Neuron (in vitro differentiated cells): ENCODE measurements around the gene DPYD.

Experiments used
- H2AFZ ChIP-seq: one replicate; pipeline ENCODE4 v1.6.1; 2013; ENCODE audit warnings: low read depth, mild to moderate bottlenecking, inconsistent platforms, low read length, moderate library complexity
- H3K27me3 ChIP-seq: one replicate; pipeline ENCODE4 v1.6.1; 2013; ENCODE audit warnings: low read length; ENCODE audit not compliant: insufficient read depth
- H3K36me3 ChIP-seq: one replicate; pipeline ENCODE4 v1.6.1; 2013; ENCODE audit warnings: low read length; ENCODE audit not compliant: insufficient read depth
- H3K4me1 ChIP-seq: one replicate; pipeline ENCODE4 v1.6.1; 2013; ENCODE audit warnings: low read length; ENCODE audit not compliant: insufficient read depth
- H3K4me3 ChIP-seq: 2 replicates; pipeline ENCODE4 v1.5.1; 2013; ENCODE audit warnings: mild to moderate bottlenecking, low read length, moderate library complexity
- H3K9me3 ChIP-seq: one replicate; pipeline ENCODE4 v1.6.1; 2013; ENCODE audit warnings: low read length

DPYD gene

DNA sequence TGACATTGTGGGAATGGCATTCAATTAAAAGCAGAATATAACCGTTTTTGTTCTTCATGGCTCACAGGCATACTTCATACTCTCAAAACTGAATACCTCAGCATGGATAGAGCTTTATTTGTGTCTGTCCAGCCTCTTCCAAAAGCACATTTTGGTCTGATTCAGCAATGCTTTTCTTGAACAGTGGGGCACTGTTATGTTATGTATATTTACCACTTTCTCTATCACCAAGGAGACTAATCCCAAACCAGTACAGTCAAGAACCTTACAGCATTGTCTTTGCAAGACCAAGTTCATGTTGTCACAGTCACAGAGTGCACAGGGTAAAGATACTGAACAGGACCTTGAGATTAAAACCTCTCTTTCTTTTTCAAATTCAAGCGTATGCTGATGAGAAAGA lies 616.5 kb downstream of the DPYD start:
- Histone ChIP-seq H3K27me3 (no peaks in the 10 kb centered on the region), H3K36me3 (no peaks in the 10 kb centered on the region), H3K9me3 (no peaks in the 10 kb centered on the region), H3K4me1 (peaks cover 6% of the 10 kb centered on the region), H2AFZ (no peak overlapping the region), H3K4me3 (no peak overlapping the region)

DNA sequence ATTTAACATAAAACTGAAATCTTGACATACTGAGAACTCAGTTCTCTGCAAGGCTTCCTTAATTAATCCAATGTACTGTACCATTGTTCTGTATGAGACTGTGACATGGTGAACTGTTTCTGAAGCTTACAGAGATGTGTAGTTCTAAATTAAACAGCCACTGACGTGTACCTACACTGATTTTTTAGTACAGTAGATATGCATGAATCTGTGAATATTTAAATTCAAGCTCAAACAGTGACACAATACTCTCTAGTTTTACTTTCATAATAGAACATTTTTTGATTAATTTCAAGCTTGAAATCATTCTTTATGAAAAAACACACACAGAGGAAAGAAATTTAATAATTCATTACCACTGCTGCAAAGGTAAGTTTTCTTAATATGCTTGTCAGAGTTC lies 621.9 kb downstream of the DPYD start:
- H3K9me3 ChIP-seq = no peaks in the 10 kb centered on the region
- H3K27me3 ChIP-seq = no peaks in the 10 kb centered on the region
- no peak overlapping the region for H2AFZ ChIP-seq
- no peaks in the 10 kb centered on the region for H3K36me3 ChIP-seq
- no peaks in the 10 kb centered on the region for H3K4me1 ChIP-seq
- no peak overlapping the region for H3K4me3 ChIP-seq

DNA sequence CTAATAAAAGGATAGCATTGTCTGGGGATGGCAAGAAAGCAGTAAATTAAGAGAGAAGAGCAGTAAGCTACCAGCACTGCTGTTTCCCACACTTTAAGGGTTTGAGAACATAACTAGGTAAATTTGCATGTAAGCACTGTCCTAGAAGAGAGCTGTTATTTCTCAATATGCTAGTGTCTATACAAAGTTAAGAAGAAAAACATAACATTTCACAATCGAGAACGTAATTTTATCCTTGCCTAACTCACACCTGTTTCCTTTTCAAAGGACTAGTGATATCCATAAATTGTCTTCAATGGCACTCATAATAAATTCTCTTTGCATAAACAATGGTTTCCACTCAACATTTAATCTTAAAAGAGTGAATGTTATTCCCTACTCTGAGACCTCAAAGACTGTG lies 623.2 kb downstream of the DPYD start:
- Histone ChIP-seq H3K4me1 (no peaks in the 10 kb centered on the region), H2AFZ (no peak overlapping the region), H3K4me3 (no peak overlapping the region), H3K36me3 (no peaks in the 10 kb centered on the region), H3K27me3 (no peaks in the 10 kb centered on the region), H3K9me3 (no peaks in the 10 kb centered on the region)

DNA sequence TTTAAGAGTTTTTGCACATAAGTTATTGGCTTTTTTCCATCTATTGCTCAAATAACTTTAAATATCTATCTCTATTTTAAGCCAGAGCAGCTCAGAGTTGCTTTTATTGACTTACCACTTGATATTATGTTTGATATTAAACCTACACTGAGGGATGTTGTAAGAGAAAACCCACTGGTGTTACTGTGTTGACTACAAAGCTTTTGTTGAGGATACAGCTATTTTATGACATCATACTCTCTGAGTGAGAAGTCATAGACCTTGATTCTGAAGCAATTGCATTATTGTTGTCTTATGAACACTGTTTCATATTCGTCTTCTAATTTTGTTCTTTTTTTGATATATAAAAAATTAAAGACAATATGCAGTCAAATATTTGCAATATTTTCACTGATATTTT lies 638.9 kb downstream of the DPYD start:
- Histone ChIP-seq H3K36me3 (no peaks in the 10 kb centered on the region), H3K4me3 (no peak overlapping the region), H2AFZ (no peak overlapping the region), H3K27me3 (no peaks in the 10 kb centered on the region), H3K9me3 (no peaks in the 10 kb centered on the region), H3K4me1 (no peaks in the 10 kb centered on the region)

DNA sequence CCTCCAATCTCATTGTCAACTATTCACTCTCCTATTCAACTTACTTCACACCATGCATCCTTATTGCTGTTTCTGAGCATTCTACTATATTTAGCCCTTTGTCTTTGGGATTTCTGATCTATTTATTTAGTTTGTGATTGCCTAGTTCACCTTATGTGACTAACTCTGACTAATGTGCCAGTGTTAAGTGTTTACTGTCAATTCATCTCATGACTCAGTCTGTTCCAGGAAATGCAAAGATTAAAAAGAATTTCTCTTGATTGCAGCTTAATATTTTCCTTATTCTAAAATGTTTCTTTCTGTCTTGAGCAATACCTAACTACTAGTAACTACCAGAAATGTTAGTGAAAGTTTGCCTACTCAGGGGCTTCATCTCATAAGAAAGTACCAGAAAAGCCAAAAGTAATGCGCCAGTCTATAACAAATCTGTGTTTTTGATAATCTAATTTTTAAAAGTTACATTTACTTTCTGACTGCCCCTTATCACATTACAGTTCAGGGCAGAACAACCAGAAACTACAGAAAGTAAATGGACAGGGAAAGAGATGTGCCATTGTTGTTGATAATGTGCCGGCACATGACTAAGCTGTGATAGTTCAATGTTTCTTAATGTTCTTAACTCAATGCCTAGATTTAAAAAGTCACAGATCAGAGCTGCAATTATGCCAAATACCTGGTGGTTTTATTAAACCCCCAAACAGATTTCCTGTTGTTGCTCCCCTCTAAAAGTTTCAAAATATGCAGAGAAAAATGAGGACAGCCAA lies 642.8 kb downstream of the DPYD start:
- Histone ChIP-seq H3K36me3 (no peaks in the 10 kb centered on the region), H2AFZ (no peak overlapping the region), H3K9me3 (no peaks in the 10 kb centered on the region), H3K4me3 (no peak overlapping the region), H3K4me1 (no peaks in the 10 kb centered on the region), H3K27me3 (no peaks in the 10 kb centered on the region)

DNA sequence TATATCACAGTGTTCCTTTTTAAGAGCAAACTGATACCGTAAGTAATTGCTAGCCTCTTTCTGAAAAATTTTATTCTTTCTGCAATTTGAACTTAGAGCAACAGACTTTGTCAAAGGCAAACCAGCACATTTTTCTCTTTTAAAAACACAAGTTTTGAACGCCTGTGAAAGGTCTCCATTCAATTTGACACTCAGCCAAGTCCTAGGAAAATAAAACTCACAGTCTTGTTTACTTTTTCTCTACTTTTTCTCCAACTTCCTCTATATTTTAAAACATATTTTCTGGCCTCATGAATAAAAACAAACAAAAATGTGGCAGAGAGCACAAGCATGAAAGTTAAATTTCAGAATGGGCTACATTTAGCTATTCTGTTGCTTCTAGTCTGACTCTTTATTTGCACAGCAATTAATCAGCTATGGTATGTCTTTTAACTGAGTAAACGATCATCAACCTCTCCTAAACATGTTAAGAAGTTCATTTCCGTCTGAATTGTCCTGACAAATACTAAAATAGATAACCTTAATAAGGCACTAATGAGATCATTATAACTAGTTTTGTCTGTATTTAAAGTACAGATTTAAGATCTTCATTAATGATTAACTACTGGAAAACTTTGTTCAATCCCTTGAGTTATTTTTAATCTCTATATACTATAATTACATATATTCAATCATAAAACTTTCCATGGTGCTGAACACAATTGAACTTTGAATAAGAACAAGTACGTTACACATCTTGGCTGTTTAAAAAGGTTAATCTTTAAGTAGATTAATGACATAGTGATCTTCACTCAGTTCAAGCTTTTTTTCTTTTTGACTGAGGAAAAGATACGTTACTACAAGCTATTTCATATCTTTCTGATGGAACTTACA lies 648.7 kb downstream of the DPYD start:
- no peak overlapping the region for H2AFZ ChIP-seq
- H3K9me3 ChIP-seq = no peaks in the 10 kb centered on the region
- no peaks in the 10 kb centered on the region for H3K27me3 ChIP-seq
- H3K4me3 ChIP-seq = no peak overlapping the region
- H3K4me1 ChIP-seq = no peaks in the 10 kb centered on the region
- no peaks in the 10 kb centered on the region for H3K36me3 ChIP-seq

DNA sequence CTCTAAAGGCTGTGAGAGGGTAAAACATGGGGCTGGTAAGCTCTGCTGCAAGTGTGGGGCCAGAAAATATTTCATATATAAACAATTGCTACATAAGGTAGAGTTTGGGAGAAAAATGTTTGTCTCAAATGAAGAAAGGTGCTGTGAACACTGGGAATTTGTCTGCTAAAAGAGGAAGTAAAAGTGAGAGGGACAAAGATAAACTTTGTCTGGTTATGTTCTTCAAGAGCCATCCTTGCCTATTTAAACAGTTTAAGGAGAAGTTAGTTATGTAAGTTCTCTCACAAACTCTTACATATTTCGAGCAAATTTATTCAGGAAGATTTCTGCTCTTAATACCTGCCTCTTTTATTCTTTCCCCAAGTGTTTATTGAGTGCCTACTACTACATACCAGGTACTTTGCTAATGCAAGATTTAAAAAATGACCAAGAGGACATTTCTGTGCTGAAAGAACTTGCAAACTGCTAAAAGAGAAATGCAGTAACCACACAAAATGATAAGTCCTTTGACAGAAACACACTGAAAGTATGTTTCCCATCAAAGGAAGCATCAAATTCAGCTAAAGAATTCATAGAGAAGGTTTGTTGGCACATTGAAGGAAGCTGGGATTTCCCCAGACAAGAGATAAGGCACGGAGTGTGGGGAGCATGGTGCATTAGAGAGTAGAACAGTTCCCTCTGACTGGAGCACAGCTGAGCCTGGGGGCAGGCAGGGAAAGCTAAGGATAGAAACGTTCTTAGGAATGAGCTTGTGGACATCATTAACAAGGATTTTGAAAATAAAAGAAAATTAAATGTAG lies 650.1 kb downstream of the DPYD start:
- Histone ChIP-seq H2AFZ (no peak overlapping the region), H3K36me3 (no peaks in the 10 kb centered on the region), H3K27me3 (no peaks in the 10 kb centered on the region), H3K4me1 (no peaks in the 10 kb centered on the region), H3K9me3 (no peaks in the 10 kb centered on the region), H3K4me3 (no peak overlapping the region)

DNA sequence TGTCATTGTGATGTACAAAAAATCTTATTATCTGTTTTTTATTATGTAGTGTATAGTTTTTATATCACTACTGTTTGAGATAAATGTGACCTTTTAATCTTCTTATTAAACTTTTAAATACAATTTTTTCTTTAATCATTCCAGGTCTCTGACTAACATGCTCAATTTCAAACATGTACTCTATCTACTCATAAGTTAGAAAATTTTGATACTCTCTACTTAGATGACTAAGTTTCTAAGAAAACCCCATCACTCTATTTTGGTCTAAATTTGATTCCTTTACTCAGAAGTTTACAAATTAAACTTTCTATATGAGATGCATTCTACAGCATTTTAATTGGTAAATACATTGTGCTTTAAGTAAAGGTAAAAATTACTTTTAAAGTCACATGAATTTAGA lies 655.2 kb downstream of the DPYD start:
- Histone ChIP-seq H3K9me3 (no peaks in the 10 kb centered on the region), H2AFZ (no peak overlapping the region), H3K27me3 (no peaks in the 10 kb centered on the region), H3K36me3 (no peaks in the 10 kb centered on the region), H3K4me3 (no peak overlapping the region), H3K4me1 (no peaks in the 10 kb centered on the region)

DNA sequence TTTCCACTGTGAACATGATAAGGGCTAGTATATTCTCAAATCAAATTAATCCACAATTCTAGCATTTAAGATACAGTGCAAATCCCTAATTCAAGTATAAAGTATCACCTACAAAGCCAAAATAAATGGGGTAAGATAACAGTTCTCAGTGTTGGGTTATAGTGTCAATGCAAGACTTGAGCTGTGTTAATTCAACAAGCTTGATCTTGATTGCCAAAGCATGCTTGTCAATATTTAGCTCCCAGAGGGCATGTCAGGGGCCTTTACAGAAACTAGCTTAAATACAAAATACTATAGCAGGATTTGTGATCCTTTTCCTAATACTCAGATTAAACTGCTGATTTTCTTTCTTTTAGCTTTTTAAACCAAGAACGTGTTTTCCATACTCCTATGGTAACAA lies 658.0 kb downstream of the DPYD start:
- no peaks in the 10 kb centered on the region for H3K27me3 ChIP-seq
- no peaks in the 10 kb centered on the region for H3K9me3 ChIP-seq
- no peaks in the 10 kb centered on the region for H3K4me1 ChIP-seq
- H2AFZ ChIP-seq = no peak overlapping the region
- no peaks in the 10 kb centered on the region for H3K36me3 ChIP-seq
- no peak overlapping the region for H3K4me3 ChIP-seq

DNA sequence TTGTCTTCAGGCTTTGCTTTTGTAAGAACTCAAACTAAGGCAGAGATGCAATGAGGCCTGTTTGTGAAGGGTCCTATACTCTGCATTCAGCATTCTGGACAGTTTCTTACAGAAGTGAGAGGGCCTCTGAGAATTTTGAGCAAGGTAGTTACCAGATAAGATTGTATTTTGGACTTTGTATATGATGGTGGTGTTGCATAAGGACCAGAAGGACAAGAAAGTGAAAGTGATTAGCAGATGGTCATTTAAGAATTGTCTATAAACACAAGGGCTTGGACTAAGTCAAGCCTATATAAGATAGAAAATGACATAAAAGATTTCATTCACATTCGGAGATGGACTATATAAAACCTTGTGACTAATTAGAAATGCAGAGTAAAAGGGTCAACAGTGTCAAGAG lies 662.2 kb downstream of the DPYD start:
- Histone ChIP-seq H2AFZ (no peak overlapping the region), H3K9me3 (no peaks in the 10 kb centered on the region), H3K27me3 (no peaks in the 10 kb centered on the region), H3K36me3 (no peaks in the 10 kb centered on the region), H3K4me3 (no peak overlapping the region), H3K4me1 (no peaks in the 10 kb centered on the region)

DNA sequence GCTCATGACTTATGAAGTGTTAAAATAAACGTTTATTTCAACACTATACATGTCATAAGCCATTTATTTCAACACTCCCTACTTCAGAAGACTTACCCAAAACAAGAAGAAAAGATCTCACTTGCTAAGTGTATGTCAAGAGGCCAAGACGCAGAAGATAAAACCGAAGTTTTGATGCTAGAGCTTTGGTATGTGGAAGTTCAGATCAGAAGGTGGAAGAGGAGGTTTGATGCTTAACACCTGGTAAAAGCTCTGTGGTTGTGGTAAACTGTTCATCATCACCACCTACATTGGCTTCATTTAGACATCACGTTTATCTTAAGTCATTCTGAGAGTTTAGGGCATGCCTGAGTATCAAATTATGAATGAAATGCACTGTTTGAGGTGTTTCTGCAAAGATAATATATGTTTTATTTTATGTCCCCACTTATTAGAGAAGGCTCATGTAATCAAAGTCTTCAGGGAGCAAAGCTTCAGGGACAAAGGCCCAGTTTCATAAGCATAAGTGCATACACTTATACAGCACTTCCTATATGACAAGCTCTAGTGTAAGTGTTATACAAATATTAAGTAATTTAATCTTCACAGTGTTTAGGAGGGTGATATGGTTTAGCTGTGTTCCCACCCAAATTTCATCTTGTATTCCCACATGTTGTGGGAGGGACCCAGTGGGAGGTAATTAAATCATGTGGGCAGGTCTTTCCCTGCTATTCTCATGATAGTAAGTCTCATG lies 665.9 kb downstream of the DPYD start:
- no peaks in the 10 kb centered on the region for H3K9me3 ChIP-seq
- no peak overlapping the region for H2AFZ ChIP-seq
- H3K4me1 ChIP-seq = no peaks in the 10 kb centered on the region
- H3K27me3 ChIP-seq = no peaks in the 10 kb centered on the region
- no peaks in the 10 kb centered on the region for H3K36me3 ChIP-seq
- no peak overlapping the region for H3K4me3 ChIP-seq

DNA sequence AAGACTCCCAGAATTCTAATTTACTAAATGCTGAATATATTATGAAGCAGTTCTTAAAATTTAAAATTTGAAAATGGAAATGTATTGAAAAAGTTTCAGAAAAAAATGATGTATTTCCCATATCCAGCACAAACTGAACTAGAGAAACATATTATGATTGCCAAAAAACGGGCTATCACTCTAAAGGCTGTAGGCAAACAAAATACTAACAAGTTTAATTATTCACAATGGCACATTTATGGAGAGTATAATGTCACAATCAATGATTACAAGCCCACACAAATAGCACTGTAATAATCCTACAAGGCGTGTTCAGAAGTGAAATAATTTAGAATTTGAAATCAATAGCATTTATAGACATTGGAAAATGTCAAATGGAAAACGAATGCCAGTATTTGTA lies 667.9 kb downstream of the DPYD start:
- no peaks in the 10 kb centered on the region for H3K4me1 ChIP-seq
- no peak overlapping the region for H3K4me3 ChIP-seq
- H3K27me3 ChIP-seq = no peaks in the 10 kb centered on the region
- no peak overlapping the region for H2AFZ ChIP-seq
- no peaks in the 10 kb centered on the region for H3K36me3 ChIP-seq
- H3K9me3 ChIP-seq = no peaks in the 10 kb centered on the region
